PC-9 (cell line): ENCODE measurements around the gene PPY.

Experiments used
- EZH2 ChIP-seq: fragments of 200-600 bp; sonication (generic); IDR thresholded peaks from 2 replicates; pipeline ENCODE4 v1.8.0; 2017; ENCODE audit warnings: antibody characterized with exemption, low read depth
- TF ChIP-seq, protein P1 (sequence below): fragments of 200-600 bp; sonication (generic); conservative IDR thresholded peaks from 2 replicates; pipeline ENCODE4 v1.6.1; 2017; ENCODE audit warnings: mixed run types, antibody characterized with exemption, mild to moderate bottlenecking, moderate library complexity

DNA sequence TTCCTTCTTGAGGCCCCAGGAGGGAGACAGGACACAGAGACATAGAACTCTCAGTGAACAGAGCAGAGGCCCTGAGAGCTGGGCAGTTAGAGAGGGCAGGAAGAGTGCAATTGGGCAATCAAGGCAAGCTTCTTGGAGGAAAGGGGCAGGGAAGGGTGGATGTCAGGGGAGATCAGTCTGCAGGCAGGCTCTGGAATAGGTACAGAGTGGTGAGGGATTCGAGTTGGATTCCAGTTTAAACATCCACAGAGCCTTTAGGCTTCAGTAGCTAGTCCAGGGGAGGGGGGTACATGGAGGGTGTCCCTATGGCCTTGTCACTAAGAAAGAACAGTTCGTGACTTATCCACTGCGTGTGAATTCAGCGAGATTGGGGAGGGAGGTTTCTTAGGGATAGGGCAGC lies 9.5 kb upstream of the PPY start:
- TF ChIP-seq, protein P1, sequence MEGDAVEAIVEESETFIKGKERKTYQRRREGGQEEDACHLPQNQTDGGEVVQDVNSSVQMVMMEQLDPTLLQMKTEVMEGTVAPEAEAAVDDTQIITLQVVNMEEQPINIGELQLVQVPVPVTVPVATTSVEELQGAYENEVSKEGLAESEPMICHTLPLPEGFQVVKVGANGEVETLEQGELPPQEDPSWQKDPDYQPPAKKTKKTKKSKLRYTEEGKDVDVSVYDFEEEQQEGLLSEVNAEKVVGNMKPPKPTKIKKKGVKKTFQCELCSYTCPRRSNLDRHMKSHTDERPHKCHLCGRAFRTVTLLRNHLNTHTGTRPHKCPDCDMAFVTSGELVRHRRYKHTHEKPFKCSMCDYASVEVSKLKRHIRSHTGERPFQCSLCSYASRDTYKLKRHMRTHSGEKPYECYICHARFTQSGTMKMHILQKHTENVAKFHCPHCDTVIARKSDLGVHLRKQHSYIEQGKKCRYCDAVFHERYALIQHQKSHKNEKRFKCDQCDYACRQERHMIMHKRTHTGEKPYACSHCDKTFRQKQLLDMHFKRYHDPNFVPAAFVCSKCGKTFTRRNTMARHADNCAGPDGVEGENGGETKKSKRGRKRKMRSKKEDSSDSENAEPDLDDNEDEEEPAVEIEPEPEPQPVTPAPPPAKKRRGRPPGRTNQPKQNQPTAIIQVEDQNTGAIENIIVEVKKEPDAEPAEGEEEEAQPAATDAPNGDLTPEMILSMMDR = no peak
- TF ChIP-seq EZH2 = no peak
